HG03439 (cell line): ENCODE measurements around the gene PADI6.
"Not testable (repeated sequence)": the region's sequence is repeated elsewhere in the genome, so short reads cannot be mapped to it uniquely, and the experiment has no call there.

Experiments
- ATAC-seq: cut with Tn5 transposase; IDR thresholded peaks from one replicate; pipeline ENCODE4 v1.9.1; 2021; ENCODE audit warnings: mild to moderate bottlenecking, moderate library complexity; ENCODE audit not compliant: unreplicated experiment

Gene PADI6

GRCh38 chr1:17404034-17404684 is 32.2 kb downstream of the PADI6 start:
- ATAC-seq: no peak

- no peak for ATAC-seq
Measured at GRCh38 chr1:17404820-17405219, 32.8 kb downstream of the PADI6 start.

GRCh38 chr1:17405898-17406759 is 34.1 kb downstream of the PADI6 start:
- no peak for ATAC-seq

- not testable (repeated sequence) for ATAC-seq
Measured at GRCh38 chr1:17406760-17407475, 34.9 kb downstream of the PADI6 start.

GRCh38 chr1:17407786-17408514 is 36.0 kb downstream of the PADI6 start:
- ATAC-seq: not testable (repeated sequence)

- no peak for ATAC-seq
Measured at GRCh38 chr1:17409391-17409811, 37.4 kb downstream of the PADI6 start.

- no peak for ATAC-seq
Measured at GRCh38 chr1:17412093-17412870, 40.3 kb downstream of the PADI6 start.

GRCh38 chr1:17414022-17414421 is 42.0 kb downstream of the PADI6 start:
- no peak for ATAC-seq

- ATAC-seq: no peak
Measured at GRCh38 chr1:17416389-17416788, 44.4 kb downstream of the PADI6 start.

- ATAC-seq: no peak
Measured at GRCh38 chr1:17419626-17420328, 47.8 kb downstream of the PADI6 start.

- no peak for ATAC-seq
Measured at GRCh38 chr1:17420391-17420918, 48.5 kb downstream of the PADI6 start.

GRCh38 chr1:17422461-17422860 is 50.5 kb downstream of the PADI6 start:
- no peak for ATAC-seq

GRCh38 chr1:17423781-17424245 is 51.8 kb downstream of the PADI6 start:
- no peak for ATAC-seq

- ATAC-seq: no peak
Measured at GRCh38 chr1:17425806-17426600, 54.0 kb downstream of the PADI6 start.

GRCh38 chr1:17427696-17428660 is 56.0 kb downstream of the PADI6 start:
- ATAC-seq: no peak

- no peak for ATAC-seq
Measured at GRCh38 chr1:17429183-17429582, 57.2 kb downstream of the PADI6 start.

GRCh38 chr1:17432412-17432811 is 60.4 kb downstream of the PADI6 start:
- ATAC-seq: no peak
